CD4-positive, alpha-beta T cell treated with Interleukin-12 subunit alpha and Interleukin-12 subunit beta, for 1 hour (primary cell): Measurements from ENCODE around the gene AGBL4.

ENCODE experiments used
- DNase-seq: peaks from one replicate; pipeline ENCODE4 v3.0.0-alpha.2; 2020

AGBL4 gene

DNA sequence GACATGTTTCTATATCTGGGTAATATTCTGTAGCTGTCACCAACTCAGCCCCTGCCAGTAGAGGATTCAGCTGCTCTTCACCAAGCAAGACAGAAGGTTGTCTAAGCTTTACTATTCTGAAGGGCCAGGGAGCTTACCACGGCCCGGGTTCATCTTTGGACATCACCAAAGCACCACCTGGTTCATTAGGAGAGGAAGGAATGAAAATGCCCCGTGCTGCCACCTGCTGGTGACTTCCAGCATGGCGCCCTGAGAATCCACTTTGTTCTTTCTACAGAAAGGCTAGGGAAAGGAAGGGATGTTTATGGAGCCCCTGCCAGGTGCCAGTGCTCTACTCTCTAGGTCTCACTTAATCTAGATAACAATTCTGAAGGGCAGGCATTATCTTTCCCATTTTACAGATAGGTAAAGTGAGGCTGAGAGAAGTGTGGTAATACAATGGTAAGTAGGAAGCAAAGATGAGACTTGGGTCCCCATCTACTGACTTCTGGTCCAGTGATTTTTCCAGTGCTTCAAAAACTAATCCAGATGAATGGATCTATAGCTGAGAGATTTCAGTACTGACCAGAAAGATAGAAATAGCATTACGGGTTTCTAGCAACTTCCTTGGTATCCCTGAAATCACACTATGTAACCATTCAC lies 1326.6 kb downstream of the AGBL4 start:
- peak; percentile 31 for DNase-seq

DNA sequence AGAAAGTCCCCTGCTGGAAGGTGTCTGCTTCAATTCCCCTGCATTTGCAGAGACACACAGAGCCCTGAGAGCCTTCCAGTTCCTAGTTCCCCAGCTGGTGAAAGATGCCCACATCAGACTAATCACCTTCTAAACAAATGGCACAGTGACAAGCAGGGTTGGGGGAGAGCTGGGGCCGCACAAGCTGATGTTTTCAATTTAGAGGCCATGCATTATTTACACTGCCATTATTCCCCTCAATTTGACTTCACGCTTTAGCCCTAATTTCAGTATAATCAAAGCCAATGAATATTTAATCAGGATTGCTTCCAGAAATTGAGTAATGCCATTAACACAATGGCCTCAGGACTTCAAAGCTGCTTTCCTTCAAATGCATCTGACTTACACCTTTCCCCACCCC lies 1328.6 kb downstream of the AGBL4 start:
- no peak for DNase-seq

DNA sequence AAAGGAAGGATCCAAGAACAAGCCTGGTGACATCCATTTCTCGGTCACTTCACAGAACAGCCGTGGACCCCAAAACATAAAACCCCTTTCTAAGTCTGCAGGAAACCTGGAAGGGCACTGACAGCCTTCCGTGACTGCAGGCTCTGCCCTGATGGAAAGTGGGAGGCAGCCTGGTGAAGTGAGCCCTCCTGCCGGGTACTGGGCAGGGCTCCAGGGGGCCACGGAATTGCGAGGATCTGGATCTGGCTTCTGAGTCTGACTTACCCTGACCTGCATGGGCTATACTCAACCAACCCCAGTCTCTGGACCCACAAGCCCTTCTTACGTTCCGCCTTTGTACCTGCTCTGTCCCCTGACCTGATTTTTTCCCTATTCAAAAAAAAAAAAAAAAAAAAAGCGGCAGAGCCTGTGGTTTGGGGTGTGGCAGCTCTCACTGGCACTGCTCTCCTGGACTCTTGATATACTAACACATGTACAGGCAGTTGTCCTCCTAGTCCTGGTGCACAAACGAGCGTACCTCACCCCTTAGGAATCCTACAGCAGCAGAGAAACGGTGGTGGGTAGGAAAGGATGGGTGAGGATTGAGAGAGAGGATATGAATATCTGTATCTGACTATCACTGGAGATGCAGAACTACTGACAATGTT lies 1330.0 kb downstream of the AGBL4 start:
- DNase-seq = no peak

DNA sequence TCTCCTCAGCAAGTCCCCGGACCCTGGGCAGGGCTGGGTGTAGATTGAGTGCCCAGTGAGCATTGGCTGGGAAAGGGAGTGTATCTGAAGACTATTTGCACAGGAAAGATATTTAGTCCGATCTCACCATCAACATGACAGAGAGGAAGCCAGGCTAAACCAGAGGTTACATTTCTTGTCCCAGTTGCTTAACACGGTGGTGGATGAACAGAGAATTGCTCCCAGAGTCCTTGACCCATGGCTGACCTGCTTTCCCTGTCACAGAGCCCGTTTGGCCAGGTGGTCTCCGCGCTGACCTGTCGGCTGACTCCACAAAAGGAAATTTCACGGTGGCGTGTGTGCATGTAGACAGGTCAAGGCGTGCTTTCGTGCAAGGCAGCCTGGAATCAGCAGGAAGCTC lies 1330.6 kb downstream of the AGBL4 start:
- DNase-seq = no peak

DNA sequence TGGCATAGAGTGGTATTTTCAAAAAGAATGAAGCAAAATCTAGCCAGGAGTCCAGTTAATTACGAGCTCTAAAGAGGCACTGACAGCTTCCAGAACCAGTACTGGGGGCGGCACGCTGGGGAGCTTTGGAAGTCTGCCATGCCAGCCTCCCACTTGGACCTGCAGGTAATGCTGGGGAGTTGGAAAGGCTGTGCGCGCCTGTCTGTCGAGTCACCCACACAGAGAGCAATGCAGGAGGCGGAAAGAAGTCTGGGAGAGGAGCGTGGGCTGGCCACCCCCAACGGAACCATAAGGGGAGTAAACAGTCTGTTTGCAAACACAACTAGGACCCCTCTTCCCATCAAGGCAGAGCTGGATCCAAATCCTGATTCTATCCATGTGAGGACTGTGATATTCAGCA lies 1331.5 kb downstream of the AGBL4 start:
- DNase-seq = no peak

DNA sequence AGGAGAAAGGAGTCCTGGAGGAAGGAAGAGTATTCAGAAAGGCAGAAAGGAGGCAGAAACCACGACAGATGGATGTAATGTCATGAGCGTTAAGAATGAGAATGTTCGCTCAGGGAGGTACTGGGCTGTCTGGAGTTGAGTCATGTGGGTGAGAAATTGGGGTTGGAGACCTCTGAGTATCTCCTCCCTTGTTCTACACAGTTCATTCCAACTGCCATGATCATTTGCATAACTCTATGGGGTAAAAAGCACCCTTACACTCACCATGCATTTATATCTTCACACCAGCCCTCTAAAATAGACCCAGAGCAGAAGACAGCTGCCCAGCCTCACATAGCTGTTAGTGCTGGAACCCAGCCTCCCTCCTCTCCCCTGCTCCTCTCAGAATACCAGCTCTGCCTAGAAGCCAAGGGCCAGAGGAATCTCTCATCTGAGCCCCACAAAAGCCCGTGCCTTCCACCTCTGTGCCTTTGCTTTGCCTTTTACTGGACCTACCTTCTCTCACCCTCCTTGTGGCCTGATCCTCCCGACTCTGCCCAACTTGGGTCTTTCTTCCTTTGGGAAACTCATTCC lies 1332.2 kb downstream of the AGBL4 start:
- no peak for DNase-seq

- no peak for DNase-seq
Measured at GRCh38 chr1:48688102-48688760, 1335.5 kb downstream of the AGBL4 start.

GRCh38 chr1:48687282-48688045 lies 1336.3 kb downstream of the AGBL4 start:
- DNase-seq = no peak

- no peak for DNase-seq
Measured at GRCh38 chr1:48686159-48686558, 1337.6 kb downstream of the AGBL4 start.

GRCh38 chr1:48684381-48684780 lies 1339.4 kb downstream of the AGBL4 start:
- no peak for DNase-seq

DNA sequence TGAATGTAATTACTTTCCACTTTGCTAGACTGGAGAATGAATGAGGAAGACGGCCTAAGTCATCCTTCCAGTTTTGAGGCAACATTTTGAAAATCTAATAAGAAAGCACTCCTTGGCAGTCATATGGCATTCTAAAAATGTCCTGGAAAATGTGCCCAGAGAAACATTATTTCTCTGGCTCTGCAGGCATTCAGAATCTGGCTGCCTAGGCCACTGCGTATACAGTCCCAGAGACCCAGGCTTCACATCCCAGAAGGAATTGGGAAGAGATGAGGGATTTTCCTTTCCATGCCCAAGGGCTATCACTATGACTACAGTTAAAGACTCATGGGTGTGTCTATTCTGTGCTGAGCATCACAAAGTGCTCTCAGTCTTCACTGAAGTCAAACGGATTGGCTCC lies 1339.9 kb downstream of the AGBL4 start:
- no peak for DNase-seq

DNA sequence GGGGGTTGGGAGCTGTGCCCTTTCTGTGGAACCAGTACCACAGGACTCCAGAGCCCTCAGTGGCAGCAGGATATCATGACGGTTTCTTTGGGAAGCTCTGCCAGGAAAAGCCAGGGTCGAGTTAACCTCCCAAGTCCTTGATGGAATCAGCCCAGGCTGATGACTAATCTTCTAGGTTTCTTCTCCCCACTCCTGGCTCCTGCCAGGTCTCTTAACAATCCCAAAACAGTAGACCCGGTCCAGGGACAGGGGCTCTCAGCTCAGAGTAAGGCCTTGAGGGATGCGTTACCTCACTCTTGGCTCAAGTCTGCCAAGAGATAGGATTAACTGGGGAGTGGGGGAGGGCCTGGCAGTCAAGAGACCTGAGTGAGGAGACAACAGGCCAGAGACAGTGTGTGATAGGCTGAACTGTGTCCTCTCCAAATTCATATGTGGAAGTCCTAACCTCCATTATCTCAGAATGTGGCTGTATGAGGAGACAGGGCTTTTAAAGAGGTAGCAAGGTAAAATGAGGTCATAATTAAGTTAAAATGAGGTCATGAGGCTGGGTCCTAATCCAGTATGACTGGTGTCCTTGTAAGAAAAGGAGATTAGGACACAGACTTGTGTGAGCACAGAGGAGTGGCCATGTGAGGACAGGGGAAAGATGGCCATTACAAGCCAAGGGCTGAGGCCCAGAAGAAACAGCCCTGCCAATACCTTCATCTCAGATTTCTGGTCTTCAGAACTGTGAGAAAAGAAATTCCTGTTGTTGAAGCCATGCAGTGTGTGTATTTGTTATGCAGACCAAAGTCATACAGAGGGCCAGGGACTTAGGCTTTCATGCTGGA lies 1342.1 kb downstream of the AGBL4 start:
- no peak for DNase-seq

- DNase-seq = no peak
Measured at GRCh38 chr1:48680411-48681035, 1343.2 kb downstream of the AGBL4 start.

DNA sequence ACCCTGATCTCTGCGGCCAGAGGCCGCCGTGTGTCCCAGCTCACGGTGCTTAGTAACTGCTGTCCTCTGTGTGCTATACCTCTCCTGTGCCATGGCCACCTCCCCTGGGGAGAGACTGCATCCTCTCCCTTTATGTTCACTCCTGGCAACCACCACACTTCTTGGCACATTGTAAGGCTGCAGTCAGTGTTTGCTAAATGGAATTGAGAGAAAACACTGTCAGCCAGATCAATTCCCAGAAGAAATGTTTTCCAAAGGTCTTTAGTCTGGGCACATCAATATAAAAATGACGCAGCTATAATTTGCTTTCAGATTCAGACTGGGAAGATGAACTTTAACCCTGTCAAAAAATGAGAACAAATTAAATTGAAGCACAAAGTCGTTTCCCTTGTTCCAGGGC lies 1343.9 kb downstream of the AGBL4 start:
- DNase-seq = no peak

DNA sequence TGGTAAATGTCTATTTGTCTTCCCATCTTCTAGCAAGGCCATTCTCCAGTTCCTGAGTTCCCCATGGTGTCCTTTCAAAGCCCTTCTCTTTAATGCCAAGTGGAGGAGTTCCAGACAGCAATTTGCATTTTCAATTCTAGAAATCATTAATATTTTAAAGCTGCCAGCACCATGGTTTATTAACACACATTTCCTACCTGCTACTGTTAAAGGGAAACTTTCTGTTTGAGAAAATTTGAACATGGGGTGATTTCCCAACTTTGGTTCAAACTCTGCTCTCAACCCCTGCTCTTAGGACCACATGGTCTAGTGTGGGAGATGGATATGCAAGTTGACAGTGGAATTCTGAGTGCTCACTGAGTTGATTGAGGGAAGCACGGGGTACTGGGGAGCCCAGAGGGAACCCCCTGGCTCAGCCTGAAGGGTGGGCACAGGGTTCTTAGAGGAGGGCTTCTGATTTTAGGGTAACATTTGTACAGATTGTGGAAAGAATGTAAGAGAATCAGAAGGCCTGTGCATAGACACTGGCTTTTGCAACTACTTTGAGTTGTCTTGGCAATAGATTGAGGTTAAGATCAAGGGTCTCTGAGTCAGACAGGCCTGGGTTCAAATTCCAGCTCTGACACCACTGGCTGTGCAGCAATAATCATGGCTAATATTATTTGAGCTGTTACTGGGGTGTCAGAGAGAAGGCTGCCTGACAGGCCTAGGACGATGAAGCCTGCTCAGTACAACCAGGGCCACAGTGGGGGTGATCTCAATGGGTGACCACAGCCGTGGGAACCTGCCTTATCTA lies 1344.8 kb downstream of the AGBL4 start:
- no peak for DNase-seq

DNA sequence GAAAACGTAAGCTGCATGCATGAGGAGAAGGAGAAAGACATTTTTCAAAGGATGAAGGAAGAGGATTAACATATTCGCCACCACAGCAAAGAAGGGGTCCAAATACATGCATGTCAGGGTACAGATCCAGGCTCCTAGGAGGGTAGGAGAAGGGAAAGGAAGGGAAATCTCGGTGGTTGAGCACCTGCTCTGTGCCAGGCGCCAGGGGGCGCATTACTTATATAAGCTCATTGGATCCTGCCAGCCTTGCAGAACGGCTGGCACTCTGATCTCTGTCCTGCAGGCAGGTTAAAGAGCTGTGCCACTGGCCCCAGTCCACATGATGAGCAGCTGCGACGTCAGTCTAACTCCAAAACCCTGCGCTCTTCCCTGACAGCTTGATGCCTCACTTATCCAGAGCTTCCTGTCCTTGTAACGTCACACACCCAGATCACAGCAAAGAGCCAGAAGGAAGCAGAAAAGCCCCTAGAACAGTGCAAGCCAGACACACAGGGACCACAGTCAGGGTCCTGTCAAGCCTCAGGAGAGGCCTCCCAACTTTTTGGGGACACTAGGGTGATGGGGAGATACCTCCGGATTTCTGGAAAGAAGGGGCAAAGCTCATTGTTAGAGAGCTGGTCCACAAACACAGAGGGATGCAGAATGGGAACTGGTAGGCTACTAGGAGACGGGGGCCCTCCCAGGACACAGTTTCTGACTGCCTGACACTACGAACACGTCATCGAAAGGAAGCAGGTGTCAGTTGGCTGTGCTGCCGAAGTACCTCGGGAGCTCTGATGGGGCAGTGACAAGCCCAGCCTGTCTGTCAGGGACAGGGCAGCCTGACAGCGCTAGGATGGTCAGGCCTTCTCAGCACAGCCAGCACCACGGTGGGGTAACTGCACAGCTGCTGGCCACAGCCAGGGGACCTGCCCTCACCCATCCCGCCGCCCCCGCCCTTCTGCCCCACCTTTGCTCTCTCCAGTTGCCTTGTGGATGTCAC lies 1346.2 kb downstream of the AGBL4 start:
- peak; percentile 10 for DNase-seq

GRCh38 chr1:48676822-48677221 lies 1346.9 kb downstream of the AGBL4 start:
- DNase-seq = no peak

DNA sequence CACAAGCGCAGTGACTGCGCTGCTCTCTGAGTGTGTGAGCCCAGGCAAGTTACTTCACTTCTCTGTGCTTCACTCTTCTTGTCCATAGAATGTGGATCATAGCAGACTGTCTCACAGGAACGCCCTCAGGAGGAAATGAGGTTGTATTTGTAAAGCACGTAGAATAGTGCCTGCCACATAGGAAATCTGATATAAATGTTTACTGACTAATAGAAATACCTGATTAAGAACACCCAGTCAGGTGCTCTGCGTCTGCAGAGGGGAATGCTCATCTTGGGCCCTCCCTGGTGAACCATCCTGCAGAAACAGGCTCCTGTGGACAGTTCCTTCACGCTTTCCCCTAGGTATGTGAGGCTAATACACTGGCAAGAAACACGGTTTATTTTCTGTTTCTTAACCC lies 1347.4 kb downstream of the AGBL4 start:
- DNase-seq = no peak

- no peak for DNase-seq
Measured at GRCh38 chr1:48675251-48675650, 1348.5 kb downstream of the AGBL4 start.

DNA sequence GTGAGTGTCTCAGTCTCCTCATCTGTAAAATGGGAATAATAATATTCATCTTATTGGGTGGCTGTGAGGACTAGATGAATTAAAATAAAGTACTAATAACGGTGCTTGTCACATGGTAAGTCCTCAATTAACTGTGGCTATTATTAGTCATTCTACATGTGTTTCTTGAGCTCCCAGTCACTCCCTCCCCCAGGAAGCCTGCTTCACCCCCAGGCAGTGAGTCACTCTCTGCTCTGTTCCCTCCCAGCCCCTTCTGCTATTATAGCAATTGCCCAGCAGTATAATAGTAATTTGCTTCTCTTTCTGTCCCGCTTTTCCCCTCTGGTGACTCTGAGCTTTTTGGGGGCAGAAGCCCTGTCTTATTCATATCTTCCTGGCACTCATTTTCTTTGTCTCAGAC lies 1349.1 kb downstream of the AGBL4 start:
- no peak for DNase-seq
